HG03159 (cell line): ENCODE measurements around the gene ROMO1.
"Not testable (repeated sequence)": the region's sequence is repeated elsewhere in the genome, so short reads cannot be mapped to it uniquely, and the experiment has no call there.

Experiments used
- ATAC-seq: cut with Tn5 transposase; IDR thresholded peaks from one replicate; pipeline ENCODE4 v1.9.1; 2021; ENCODE audit warnings: mild to moderate bottlenecking, moderate library complexity; ENCODE audit not compliant: unreplicated experiment

Gene ROMO1

DNA sequence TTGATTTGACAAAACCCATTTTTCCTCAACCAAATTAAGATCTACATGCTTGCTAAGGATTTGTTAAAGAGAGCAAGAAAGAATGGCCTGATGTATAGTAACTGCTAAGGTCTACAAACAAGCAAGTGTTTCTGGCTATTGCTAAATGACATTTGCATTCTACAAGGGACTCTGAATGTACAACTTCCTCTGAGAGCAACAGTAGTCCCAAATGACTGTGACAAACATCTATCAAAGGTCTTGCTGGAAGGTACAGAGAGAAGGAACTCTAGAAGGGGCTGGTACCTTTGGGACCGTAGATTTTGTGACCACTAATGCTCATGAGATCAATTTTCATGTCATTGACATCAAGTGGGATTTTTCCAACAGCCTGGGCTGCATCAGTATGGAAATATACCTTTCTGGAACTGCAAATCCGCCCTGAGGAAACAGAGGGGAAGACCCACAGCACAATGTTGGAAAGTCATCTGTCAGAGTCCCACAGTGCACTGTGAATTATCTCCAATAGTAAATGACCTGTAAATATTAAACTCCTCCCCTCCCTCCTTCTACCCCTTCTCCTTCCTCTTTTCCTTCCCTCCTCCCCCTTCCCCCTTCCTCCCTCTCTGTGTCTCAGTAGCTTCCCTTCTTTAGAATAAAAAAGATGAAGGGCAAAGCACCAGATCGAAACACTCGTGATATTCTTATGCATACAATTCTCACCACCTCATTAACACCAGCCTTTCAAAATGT, 18.6 kb upstream of the ROMO1 start:
- ATAC-seq: no peak

DNA sequence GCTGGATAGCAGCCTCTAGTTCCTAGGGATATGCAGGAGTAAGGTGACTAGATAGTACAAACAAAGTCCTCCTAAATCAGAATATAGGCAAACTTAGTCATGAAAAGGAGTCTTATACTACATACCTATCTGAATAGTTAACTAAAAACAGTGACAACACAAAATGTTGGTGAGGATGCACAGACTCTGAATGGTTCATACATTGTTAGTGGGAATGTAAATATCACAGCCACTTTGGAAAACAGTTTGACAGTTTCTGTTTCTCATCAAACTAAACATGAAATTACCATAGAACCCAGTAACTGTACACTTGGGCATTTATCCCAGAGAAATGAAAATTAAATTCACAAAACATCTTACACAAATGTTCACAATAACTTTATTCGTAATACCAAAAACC, 17.2 kb upstream of the ROMO1 start:
- ATAC-seq: no peak

DNA sequence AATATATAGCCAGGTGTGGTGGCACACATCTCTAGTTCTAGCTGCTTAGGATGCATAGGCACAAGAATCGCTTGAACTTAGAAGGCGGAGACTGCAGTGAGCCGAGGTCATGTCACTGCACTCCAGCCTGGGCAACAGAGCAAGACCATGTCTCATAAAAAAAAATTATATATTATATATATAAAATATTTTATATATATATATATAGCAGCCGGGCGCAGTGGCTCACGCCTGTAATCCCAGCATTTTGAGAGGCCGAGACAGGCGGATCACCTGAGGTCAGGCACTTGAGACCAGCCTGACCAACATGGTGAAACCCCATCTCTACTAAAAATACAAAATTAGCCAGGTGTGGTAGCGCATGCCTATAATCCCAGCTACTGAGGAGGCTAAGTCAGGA, 13.8 kb upstream of the ROMO1 start:
- not testable (repeated sequence) for ATAC-seq

DNA sequence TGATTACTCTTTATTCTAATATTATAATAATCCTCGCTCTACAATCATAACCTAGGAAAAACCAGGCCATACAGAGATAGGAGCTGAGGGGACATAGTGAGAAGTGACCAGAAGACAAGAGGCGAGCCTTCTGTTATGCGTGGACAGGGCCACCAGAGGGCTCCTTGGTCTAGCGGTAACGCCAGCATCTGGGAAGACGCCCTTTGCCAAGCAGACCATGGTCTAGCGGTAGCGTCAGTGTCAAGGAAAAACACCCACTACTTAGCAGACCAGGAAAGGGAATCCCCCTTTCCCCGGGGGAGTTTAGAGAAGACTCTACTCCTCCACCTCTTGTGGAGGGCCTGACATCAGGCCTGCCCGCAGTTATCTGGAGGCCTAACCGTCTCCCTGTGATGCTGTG, 12.3 kb upstream of the ROMO1 start:
- not testable (repeated sequence) for ATAC-seq

DNA sequence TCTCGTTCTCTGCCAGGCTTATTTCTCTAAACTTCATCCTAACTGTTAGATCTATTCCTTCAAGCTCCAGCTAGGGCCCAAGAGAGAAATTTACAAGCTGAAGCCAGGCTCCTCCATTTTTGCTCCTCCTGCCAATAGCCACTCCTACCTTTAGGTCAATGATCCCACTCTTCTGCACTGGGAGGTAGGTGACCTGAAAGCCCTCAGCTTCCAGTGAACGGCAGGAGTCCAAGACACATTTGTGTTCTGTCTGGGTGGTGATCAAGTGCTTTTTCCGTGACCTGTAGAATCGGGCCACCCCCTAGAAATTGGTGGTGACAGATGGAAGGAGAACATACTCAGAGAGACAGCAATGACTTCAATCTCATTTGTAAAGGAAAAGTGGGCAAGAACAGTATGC, 8.9 kb upstream of the ROMO1 start:
- no peak for ATAC-seq

DNA sequence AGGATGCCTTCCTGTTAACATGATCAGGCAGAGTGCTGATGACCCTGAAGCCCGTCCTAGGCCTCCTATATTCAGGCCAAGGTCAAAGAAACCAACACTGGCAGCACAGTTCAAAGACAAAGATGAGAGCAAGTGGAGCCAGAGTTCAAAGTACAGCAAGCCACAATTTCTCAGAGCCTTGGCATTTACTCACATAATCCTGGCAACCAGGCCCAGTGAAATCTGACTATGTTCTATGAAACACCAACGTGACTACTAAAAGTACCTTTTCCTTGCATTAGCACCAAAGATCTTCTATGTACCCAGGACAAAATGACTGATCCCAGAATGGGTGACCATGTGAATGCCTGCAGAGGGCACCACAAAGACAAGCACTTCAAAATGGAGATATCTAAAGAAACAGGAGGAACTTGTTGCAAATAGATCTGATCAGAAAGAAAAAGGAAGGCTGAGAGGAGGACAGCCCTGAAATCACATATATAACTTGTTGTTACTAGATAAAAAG, 3.9 kb upstream of the ROMO1 start:
- ATAC-seq: no peak

DNA sequence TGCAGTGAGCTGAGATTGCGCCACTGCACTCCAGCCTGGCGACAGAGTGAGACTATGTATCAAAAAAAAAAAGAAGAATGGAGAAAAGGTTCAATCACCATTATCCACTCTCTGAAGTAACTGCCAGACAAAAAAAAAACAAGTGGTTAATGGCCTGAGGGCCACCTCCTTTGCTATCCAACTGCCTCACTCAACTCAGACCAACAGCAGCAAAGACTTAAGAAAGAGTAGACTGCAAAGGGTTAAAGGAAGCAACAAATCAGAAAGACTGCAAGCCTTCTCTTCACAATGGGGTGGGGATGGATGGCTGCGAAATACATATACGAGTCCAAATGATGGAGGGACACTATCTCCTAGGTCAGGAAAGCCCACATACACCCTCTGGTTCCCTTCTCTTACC, 3.2 kb upstream of the ROMO1 start:
- no peak for ATAC-seq

DNA sequence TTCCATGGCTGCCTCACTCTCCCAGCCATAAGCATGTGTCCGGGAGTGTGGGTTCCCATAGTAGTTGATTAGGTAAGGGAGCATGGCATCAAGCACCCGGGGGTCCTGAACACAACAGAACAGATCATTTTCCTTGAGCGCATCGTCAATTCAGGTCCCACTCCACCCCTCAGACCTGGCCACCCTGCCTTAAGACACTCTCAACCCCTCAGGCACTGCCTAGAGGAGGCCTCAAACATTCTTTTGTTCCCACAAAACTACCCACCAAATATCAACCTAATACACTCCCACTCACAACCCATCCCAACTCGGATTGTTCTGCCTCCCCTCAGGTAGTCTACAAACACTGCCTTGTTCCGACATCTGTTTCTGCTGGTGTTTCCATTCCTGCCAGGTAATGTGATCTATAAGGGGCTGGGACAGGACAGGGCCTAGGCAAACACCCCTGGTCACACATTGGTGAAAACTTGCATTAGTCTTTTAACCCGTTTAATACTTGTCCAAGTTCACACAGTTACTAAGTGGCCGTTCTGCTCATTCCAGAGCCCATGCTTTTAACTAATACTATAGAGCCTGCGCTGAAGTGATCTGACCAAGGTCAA, 1.4 kb upstream of the ROMO1 start:
- no peak for ATAC-seq

DNA sequence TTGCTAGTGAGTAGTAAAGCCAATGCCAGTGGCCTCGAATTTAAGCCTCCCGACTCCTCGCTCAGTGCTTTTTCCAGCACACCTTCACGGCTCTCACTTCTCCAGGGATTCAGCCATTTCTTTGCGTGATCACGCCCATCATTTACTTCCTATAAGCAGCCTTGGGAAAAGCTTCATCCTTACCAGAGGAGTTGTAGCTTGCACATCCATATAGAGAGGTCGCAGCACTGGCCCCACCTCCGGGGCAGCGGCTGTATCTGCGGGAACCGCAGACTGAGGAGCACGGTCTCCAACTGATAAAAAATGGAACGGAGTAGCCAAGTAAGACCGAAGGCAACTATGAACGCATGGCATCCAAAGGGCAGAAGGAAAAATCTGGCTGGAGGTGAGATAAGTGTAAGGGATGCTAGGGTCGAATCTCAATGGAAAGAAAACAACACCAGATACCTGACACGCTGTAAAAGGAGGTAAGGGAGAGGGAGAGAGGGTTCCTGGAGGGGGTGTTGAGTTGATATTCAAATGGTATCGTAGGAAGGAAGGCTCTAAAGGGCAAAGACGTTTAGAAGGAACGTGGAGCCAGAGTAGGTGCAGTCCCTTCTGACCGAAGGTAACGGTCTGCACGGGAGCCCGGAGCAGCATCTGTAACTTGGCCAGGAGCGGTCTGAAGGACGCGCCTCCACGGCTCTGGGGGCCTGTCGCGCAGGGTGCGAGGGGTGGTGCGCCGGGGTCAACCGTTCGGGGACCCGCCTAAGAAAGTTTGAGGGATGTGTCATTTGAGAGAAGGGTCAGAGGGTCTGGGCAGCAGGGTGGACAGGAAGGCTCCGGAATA, 693 bp upstream of the ROMO1 start:
- ATAC-seq: peak; percentile 12

DNA sequence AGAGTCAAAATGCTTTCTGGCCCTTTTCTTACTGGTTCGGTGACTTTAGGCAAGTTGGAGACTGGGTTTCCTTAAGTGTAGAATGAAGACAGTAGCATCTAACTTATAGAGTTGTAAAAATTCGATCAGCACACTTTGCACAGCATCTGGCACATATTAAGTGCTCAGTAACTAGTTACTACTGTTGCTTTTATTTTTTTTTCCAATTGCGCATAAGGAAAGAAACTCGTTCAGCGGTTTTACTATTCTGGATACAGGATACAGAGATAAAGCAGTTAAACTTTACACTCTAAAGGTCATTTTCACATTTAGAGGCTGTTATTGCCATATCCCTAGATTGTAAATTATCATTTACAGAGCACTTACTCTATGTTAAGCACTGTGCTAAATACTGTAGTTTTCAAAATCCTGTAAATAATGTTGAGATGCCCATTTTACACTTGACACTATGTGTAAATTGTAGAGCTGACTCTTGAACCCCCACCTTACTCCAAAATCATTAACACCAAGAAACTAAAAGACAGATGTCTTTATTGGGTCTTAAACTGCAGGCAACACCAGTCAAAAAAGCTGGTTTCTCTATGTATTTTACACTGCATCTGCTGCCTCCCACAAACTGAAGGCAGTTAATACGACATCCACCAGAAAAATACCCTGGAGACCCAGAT, 886 bp downstream of the ROMO1 start:
- no peak for ATAC-seq

DNA sequence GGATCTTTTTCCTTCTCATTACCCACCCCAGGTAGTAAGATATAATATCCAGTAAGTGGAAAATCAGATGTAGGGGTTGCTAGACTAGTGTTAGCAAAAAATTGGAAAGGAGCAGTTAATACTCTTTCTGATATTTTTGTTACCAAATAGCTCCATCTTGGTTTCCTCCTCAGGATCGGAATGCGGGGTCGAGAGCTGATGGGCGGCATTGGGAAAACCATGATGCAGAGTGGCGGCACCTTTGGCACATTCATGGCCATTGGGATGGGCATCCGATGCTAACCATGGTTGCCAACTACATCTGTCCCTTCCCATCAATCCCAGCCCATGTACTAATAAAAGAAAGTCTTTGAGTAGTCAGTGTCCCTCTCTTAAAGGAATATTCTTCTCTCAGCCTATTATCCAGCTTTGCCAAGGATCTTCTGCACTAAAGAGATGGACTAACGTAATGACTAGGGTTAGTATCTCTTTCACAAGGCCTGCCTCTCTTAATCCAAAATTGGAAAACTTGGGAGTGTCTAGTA, 1.5 kb downstream of the ROMO1 start:
- no peak for ATAC-seq

DNA sequence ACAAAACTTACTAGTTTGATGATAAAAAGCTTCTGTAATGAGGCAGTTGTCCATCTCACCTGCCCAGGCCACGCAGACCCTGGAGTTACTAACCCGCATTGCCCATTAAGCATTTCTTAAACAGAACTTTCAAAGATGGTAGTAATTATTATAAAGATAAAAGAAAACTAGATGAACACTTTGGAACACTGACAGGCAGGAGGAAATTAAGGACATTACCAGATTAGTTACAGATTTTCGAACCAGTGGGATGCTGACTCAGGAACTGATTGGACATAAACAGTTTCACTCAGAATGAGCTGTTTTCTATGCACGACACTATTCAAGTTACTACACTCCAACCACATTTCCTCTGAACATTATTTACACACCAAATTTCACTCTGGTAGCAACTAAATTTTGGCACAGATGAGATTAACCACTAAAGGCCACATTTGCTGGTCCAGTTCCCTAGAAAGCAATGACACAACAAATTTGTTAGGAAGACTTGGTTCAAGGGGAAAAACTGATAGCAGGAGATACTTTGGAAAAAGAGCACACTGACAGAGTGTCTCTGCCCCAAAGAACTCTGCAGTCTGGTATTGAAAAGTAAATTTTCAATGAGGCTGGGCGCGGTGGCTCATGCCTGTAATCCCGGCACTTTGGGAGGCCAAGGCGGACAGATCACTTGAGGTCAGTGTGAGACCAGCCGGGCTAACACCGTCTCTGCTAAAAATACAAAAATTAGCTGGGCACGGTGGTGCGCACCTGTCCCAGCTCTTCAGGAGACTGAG, 3.0 kb downstream of the ROMO1 start:
- no peak for ATAC-seq

DNA sequence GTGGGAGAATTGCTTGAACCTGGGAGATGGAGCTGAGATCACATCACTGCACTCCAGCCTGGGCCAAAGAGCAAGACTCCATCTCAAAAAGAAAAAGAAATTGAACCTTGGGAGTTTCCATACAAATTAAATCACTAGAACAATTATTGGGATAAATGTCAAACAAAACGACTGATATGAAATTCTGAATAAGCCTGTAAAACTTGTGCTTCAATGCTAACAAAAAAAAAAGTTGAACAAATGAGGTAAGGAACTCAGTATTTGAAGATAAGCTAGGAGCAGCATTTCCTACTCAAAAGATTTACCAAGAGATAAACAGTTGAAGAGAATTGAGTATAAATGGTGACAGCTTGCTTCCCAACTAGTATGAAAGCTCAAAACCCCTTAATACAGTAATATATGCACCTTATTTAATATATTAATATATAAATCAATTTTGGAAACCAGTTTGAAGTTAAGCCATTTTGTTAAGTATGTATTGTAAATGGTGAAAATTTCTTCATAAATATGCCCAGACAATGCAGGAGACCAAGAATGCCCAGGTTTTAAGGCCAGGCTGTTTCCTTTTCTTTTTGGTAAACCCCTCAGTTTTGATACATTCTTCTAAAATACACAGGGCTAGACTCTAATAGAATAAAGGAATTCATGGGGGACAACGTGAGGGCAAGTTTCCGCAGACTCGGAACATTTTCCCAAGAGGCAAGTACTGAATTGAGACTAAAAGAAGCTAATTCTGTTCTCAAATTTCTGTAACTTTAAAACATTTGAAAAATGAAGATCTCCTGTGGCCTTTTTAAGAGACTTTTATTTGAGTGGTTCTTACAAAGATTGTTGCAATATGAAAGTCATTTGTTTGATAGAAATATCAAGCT, 3.9 kb downstream of the ROMO1 start:
- no peak for ATAC-seq

DNA sequence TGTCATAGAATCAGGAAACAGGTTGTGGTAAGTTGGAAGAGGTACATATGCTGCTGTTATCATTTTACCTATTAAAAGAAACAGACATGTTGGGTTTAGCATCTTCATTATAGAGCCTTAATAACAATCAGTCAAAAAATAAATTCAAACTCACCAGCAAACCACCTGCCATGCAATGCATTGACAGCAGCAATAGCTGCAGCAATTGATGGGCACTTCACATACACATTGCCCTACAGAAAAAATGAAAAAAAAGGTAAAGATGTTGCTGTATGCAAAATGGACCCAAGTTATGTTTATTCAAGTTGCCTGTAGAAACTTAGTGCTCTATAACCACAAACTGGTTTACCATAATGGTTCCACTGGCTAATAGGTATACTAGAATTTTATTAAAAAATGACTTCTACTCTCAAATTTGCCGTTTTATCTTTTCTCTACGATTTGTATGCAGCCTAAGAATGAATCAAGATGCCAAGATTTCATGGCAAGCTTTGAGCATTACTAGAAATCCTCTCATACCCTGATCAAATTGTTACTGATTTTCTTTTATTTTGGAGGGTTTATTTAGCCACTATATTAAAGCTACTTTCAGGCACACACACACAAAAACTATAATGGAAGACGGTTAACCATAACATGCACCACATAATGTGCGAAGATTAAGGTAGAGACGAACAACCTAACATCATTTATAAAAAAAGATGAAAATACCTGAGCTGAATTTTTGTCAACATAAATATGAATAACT, 5.5 kb downstream of the ROMO1 start:
- no peak for ATAC-seq

DNA sequence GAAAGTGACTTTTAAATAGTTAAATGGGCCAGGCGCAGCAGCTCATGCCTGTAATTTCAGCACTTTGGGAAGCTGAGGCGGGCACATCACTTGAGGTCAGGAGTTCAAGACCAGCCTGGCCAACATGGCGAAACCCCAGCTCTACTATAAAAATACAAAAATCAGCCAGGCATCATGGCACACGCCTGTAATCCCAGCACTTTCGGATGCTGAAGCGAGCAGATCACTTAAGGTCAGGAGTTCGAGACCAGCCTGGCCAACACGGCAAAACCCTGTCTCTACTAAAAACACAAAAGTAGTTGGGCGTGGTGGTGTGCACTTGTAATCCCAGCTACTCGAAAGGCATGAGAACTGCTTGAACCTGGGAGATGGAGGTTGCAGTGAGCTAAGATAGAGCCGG, 6.7 kb downstream of the ROMO1 start:
- not testable (repeated sequence) for ATAC-seq

DNA sequence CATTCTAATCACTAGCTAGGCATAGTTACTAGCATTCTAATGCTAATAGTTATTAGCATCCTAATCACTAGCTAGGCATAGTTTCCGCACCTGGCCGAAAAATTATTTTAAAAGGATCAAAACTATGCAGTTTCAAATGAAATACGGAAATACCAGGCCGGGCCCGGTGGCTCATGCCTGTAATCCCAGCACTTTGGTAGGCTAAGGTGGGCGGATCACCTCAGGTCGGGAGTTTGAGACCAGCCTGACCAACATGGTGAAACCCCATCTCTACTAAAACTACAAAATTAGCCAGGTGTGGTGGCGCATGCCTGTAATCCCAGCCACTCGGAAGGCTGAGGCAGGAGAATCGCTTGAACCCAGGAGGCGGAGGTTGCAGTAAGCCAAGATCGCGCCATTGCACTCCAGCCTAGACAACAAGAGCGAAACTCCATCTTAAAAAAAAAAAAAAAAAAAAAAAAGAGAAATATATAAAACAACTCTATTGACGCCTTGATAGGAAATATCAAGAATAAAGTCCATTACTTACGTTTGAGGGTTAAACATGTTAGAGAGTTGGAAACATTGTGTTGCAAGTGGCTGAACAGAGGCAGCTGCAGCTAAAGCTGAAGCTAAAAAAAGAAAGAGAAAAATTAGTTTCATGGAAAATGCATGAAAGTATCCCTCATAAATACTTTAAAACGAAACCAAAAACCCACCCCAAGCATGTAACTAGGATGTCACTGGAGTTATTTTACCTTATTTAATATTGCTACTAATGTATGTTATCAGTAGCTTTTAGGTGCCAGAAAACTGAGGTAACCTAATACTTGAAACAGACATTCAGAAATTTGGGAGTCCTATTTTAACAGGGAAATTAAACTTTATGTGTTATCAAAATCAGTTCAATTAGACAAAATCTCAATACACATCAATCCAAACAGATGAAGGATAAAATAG, 7.7 kb downstream of the ROMO1 start:
- not testable (repeated sequence) for ATAC-seq

DNA sequence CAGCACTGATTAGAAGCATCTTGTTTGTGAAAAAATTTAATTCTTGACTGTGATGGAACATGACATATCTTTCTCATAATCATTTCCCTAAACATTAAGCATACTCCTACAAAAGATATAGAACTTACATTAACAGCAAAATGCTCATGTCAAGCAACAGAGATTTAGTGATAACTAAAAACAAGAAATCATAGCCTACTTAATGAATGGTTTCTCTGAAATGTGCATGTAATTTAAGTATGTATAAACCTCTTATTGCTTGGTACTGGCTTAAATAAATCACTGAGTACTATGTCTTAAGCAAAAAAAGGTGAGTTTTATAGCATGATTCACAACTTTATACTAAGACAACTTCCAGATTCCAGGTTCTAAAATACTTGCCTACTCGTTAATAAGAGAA, 9.3 kb downstream of the ROMO1 start:
- no peak for ATAC-seq
